ENCODE results near the gene CSF1.

CSF1 gene

GRCh38 chr1:109946511-109946910 lies 35.9 kb downstream of the CSF1 start:
- no peak for DNase-seq

GRCh38 chr1:109947582-109948284 lies 37.1 kb downstream of the CSF1 start:
- no peak for DNase-seq

- no peak for DNase-seq
Observed at GRCh38 chr1:109948285-109948630, 37.6 kb downstream of the CSF1 start.

- DNase-seq: no peak
Observed at GRCh38 chr1:109950038-109950437, 39.4 kb downstream of the CSF1 start.

GRCh38 chr1:109950509-109950908 lies 39.9 kb downstream of the CSF1 start:
- DNase-seq: no peak

GRCh38 chr1:109951501-109951900 lies 40.9 kb downstream of the CSF1 start:
- peak; percentile 35 for DNase-seq

GRCh38 chr1:109954041-109954512 lies 43.4 kb downstream of the CSF1 start:
- DNase-seq: no peak

GRCh38 chr1:109959632-109959973 lies 49.0 kb downstream of the CSF1 start:
- no peak for DNase-seq

GRCh38 chr1:109959974-109960744 lies 49.5 kb downstream of the CSF1 start:
- no peak for DNase-seq

- no peak for DNase-seq
Observed at GRCh38 chr1:109960745-109961094, 50.1 kb downstream of the CSF1 start.

- DNase-seq: no peak
Observed at GRCh38 chr1:109963864-109964263, 53.2 kb downstream of the CSF1 start.

- DNase-seq: peak; percentile 9
Observed at GRCh38 chr1:109969146-109969829, 58.6 kb downstream of the CSF1 start.

GRCh38 chr1:109969907-109970306 lies 59.3 kb downstream of the CSF1 start:
- no peak for DNase-seq

- DNase-seq: no peak
Observed at GRCh38 chr1:109971559-109971958, 60.9 kb downstream of the CSF1 start.

GRCh38 chr1:109974191-109974590 lies 63.5 kb downstream of the CSF1 start:
- DNase-seq: no peak

- no peak for DNase-seq
Observed at GRCh38 chr1:109975718-109976117, 65.1 kb downstream of the CSF1 start.

- no peak for DNase-seq
Observed at GRCh38 chr1:109976762-109977161, 66.1 kb downstream of the CSF1 start.

GRCh38 chr1:109977225-109977624 lies 66.6 kb downstream of the CSF1 start:
- no peak for DNase-seq

- DNase-seq: no peak
Observed at GRCh38 chr1:109977657-109978378, 67.2 kb downstream of the CSF1 start.

GRCh38 chr1:109978761-109979488 lies 68.3 kb downstream of the CSF1 start:
- DNase-seq: no peak

GRCh38 chr1:109979489-109980091 lies 68.9 kb downstream of the CSF1 start:
- DNase-seq: no peak
